Measurements from ENCODE around the gene LRRC26.

Gene LRRC26

DNA sequence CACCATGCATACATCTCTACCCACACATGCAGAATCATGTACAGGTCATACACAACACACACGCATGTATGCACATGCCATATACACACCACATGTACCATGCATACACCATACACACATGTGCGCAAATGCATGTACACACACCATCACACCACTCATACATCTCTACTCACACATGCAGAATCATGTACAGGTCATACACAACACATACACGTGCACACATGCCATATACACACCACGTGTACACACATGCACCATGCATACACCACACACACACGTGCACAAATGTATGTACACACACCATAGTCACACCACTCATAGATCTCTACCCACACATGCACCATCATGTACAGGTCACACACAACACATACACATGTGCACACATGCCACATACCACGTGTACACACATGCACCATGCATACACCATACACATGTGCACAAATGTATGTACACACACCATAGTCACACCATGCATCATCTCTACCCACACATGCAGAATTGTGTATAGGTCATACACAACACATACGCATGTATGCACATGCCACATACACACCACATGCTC, 16.9 kb downstream of the LRRC26 start:
- no peak for DNase-seq (ENCODE audit: low read depth in 2 of 2)

DNA sequence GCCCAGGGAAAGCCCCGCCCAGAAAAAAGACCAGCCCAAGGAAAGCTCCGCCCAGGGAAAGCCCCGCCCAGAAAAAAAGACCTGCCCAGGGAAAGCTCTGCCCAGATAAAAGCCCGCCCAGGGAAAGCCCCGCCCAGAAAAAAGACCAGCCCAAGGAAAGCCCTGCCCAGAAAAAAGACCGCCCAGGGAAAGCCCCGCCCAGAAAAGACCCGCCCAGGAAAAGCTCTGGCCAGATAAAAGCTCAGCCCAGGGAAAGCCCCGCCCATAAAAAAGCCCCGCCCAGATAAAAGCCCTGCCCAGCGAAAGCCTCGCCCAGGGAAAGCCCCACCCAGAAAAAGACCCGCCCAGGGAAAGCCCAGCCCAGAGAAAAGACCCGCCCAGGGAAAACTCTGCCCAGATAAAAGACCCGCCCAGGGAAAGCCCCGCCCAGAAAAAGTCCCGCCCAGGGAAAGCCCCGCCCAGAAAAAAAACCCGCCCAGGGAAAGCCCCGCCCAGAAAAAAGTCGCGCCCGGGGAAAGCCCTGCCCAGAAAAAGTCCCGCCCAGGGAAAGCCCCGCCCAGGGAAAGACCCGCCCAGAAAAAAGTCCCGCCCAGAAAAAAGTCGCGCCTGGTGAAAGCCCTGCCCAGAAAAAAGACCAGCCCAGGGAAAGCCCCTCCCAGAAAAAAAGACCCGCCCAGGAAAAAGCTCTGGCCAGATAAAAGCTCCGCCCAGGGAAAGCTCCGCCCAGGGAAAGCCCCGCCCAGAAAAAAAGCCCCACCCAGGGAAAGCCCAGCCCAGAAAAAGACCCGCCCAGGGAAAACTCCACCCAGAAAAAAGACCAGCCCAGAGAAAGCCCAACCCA, 19.0 kb downstream of the LRRC26 start:
- DNase-seq (ENCODE audit: low read depth in 2 of 2): no peak

DNA sequence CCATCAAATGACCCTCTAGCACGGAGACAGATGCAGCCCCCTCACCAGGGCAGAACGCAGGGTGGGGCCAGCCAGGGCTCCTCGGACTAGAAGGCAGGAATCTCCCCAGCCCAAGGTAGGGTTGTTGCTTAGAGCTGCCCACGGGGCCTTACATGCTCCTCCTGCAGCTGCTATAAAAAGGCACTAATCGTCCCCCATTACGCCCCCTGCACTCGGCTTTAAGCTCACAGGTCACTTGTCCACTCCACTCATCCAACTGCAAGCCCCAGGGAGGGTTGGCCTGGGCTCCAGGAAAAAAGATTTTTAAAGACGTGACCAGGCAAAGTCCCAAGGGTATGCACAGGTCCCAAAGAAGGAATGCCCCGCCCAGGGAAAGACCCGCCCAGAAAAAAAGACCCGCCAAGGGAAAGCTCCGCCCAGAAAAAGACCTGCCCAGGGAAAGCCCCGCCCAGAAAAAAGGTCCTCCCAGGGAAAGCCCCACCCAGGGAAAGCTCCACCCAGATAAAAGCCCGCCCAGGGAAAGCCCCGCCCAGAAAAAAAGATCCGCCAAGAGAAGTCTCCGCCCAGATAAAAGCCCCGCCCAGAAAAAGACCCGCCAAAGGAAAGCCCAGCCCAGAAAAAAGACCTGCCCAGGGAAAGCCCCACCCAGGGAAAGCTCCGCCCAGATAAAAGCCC, 19.8 kb downstream of the LRRC26 start:
- DNase-seq (ENCODE audit: low read depth in 2 of 2): no peak

DNA sequence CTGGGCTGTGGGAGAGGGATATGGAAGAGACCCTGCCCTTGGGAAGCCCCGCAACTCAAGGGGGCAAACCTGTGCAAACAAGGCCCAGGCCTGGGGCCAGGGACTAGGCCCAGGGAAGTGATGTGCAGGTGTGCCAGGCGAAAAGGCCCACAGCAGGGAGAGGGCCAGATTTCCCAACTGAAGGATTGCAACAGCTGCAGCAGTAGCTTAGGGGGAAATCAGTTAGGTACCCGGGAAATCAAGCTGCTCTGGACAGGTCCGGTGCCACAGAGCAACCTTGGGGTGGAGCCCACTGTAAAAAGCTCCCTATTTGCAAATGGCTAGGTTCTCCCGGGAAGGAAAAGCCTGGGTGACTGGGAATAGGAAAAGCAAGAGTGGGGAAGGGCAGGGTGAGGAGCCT, 20.5 kb downstream of the LRRC26 start:
- DNase-seq (ENCODE audit: low read depth in 2 of 2): no peak

DNA sequence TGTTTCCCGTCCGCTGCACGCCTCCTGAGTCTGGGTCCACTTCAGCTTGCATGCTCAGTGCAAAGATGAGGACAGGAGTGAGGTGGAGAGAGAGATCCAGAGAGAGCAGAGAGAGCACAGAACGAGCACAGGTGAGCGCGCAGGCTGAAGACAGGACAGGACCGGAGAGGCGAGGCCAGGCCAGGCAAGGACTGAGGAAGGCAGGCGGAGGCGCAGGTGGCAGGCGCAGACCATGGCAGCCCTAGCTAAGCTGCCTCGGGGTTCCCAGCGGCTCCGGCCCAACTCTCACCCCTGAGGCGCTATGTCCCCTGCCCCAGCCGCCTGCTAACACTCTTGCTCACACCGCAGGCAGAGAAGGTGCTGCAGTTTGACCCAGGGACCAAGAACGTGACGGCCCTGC, 21.2 kb downstream of the LRRC26 start:
- DNase-seq (ENCODE audit: low read depth in 2 of 2): no peak

DNA sequence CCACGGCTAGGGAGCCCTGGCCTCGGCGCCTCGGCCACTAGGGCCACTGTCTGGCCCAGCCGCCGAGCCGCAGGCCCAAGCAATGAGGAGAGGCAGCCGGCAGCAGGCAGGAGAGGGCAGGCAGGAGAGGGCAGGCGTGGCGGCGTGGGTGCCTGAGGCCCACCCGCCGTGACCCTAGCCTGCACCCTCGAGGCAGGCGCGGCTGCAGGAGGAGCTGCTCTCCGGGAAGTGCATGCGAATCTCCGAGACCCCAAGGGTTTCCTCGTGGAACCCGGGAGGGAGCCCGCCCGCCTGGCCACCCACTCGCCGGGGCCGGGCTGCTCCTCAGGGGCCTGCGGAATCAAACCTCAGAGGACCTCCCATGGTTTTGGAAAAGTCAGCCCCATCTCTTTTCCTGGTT, 21.6 kb downstream of the LRRC26 start:
- DNase-seq (ENCODE audit: low read depth in 2 of 2): no peak

DNA sequence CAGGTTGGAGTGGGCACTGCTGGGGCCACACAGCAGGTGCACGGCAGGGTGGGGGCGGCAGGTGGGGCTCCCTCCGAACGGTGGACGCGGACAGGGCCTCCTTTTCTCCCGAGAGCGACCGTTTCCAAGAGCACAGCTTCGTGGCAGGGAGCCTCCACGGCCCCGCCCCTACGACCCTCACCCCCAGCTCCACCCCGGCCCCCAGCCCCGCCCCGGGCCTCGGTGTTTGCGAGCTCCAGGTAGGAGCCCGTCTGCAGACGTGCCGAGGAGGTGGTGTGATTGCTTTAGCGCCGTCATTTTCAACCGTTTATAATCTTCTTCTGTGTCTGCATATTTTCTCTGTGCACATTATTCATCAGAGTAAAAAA, 22.1 kb downstream of the LRRC26 start:
- DNase-seq (ENCODE audit: low read depth in 2 of 2): no peak

DNA sequence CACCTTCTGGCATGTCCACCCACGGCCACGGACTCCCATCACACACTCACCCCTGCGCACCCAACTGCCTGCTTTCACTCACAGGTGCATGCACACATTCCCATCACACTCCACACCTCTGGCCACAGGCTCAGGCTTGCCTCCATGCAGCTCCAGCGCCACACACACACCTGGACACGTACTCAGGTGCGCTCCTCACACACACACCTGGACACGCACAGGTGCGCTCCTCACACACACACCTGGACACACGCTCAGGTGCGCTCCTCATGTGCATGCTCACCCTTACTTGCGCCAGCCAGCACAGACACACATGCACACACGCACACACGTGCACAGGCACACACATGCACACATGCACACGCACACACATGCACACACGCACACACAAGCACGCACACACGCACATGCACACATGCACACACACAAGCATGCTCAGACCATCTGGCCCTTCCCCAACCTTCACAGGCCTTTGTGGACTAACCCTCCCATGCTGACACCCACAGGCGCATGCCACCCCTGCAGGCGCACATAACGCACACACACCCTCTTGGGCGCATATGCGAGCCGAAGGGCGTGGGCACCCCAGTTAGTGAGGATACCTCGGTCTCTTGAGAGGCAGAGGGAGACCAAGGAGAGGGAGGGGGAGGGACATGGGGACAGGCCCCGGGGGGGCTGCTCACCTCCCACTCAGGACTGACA, 22.6 kb downstream of the LRRC26 start:
- DNase-seq (ENCODE audit: low read depth in 2 of 2): no peak

DNA sequence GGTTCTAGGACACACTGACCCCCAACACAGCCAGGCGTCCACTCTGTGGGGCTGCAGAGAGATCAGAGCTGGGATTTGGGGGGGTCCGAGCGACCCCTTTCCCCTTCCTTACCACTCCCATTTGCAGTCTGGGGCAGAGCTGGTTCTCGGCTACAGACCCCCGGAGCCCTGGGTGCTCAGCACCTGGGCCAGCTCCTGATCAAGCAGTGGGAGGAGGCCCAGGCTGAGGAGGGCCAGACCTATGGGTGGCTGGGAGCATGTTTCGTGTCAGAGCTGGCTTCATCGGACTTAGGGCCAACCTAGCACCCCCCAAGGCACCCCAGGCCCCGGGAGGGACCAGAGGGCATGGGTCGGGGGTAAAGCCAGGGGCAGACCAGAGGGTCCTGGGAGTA, 23.3 kb downstream of the LRRC26 start:
- no peak for DNase-seq (ENCODE audit: low read depth in 2 of 2)

DNA sequence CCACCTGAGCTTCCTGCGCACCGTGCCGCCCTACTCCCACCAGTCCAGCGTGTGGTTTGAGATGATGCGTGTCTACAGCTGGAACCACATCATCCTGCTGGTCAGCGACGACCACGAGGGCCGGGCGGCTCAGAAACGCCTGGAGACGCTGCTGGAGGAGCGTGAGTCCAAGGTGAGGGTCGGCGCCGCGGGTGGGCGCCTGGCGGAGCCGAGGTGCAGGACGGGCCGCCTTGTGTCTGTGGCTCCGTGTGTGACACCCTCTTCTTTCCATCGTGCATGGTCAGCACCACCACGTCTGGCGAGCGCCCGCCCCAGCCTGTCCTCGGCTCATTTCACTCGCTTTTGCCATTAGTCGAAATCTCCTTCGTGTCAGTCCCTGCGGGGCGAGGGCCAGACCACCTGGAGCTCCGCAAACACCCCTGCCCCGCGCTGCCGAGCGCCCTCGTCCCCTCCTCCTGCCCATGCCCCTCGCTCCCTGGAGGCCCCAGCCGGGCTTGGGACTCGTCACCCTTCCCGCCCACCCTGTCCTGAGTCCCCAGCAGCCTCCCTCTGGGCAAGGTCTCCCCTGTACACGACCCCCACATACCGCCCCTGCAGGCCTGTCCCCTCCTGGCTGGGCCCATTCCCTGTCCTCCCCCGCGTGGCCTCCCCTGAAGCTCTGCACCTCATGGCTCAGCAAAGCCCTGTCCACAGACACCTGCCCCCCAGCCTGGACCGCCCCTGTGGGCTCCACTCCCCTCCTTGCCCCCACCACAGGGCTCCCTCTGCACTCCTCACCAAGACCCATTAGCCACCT, 23.9 kb downstream of the LRRC26 start:
- DNase-seq (ENCODE audit: low read depth in 2 of 2): no peak

DNA sequence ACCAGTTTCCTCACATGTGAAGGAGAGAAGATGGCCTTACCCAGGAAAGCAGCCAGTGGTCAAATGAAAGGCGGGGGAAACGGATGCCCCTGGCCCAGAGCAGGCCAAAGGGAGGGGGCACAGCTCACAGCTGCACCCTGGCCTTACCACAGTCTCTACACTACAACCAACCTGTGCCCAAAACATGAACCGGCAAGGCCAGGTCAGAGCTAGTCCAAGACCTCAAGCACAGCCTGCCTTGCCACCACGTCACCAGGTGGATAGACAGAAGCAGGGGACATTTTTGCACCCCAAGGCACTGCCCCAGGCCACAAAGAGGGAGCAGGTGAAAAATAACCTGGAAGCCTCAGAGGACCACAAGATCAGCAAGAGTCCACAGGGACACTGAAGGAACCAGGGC, 26.4 kb downstream of the LRRC26 start:
- DNase-seq (ENCODE audit: low read depth in 2 of 2): no peak

DNA sequence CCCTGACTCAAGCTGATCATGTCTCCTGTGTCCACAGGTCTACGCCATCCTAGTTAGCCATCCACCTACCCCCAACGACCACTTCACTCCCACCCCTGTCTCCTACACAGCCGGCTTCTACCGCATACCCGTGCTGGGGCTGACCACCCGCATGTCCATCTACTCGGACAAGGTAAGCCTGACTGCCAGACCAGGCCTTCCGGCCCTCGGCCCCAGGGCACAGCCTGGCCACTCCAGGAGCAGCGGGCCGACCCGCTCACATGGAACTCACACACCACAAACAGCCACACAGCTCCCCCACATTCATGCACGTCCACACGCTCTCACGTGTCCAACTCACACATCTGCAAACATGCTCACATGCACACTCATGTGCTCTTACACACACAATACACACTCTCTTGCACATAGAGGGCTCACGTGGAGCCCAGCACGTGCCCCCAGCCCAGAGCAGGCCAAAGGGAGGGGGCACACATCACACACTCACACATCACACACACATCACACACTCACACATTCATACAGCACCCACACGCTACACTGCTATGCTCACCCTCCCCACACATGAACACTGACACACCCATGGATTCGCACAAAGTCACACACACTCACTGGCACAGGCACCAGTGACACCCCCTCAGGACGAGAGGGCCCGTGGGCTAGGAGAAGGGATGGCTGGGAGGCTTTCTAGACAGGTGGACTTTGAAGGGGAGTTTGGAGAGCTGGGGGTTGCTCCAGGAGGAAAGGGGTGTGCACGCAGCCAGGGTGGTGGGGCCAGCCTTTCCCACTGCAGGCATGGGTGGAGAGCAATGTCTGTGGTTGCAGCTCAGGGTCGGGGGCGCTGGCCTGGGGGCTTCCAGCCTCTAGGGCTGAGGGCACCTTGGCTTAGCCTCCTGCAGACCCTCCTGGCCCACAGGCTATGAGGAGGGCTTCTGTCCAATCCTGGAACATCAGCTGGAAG, 27.6 kb downstream of the LRRC26 start:
- no peak for DNase-seq (ENCODE audit: low read depth in 2 of 2)

DNA sequence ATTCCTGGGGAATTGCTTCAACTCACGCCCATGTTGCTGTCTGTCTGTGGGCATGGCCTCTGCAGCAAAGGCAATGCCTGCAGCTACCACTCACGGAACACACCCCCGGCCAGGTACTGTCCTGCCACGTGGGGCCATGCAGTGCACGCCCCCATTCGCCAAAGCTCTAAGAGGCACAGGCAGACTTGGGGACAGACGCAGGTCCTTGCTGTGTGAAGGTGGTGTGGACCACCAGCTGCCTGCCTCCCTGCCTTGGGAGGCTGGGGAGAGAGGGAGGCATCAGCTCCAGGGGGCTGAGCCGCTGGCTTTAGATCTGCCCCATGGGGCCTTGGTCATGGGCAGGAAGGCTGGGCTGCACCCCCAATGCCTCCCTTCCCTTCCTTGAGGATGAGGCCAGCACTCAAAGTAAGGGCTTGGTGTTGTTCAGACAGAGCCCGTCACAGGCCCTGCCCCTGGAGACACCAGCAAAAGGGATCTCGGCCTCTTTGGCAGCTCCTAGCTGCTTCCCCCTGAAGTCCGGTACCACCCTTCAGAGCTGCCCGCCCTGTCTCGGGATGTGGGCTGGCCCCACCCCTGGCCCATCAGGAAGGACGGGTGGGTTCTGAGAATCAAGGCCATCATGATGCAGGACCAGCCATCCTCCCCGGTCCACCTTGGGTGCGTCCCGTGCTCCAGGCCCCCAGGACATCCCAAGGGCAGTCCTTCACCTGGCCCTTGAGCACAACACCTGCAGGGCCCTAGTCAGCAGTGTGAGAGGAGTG, 28.6 kb downstream of the LRRC26 start:
- DNase-seq (ENCODE audit: low read depth in 2 of 2): no peak

DNA sequence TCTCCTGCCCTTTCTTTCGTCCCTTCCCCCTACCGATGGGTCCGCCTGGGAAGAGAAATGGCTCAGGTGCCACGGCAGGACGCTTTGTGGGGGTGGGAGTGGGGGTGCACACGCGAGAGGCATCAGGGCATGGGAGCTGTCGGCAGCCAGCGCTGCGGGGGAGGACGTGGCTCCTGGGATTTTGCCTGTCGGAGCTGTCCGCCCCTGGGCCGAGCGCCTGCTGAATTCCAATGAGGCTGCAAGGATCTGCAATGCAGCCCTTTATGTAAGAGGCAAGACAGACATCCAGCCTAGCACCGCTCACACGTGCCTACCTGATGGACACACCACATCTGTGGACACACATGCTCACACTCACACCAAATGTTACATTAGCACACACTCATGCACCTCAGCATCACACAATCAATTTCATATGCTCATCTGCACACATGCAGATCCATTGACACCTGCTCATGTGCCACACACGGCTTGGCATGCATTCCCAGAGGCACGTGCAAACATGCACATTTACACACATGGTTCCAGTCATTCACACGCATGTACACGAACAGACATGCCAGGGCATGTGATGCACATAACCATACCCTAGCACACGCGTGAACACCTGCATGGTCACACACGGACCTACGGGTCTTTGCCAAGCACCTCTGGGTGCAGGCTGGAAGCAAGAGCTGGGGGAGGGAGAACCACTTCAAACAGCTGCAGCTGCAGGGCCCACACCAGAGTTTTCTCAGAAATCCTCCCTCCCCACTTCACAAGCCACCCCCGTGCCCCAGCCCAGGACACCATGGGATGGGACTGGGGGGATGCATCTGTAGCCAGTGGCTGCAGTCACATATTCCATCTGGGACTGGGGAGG, 29.5 kb downstream of the LRRC26 start:
- no peak for DNase-seq (ENCODE audit: low read depth in 2 of 2)

DNA sequence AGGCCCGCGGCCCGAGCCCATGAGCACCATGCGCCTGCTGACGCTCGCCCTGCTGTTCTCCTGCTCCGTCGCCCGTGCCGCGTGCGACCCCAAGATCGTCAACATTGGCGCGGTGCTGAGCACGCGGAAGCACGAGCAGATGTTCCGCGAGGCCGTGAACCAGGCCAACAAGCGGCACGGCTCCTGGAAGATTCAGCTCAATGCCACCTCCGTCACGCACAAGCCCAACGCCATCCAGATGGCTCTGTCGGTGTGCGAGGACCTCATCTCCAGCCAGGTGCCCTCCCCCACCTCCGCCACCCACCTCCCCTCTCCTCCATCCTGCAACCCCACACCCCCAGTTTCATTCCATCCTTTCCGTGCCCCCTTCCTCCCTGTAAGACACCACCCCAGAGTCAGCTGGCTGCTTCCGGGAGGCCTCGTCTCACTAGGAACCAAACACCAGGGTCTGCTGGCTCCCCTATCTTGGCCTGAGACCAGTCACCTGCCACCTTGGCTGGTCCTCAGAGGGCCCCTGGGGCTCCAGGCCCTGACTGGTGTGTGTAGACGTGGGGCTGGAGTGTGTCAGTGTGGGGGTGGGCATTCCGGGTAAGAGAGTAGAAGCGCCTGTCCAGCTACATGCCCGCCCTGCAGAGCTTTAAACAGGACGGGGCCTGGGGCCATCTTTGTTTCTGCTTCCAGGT, 30.2 kb downstream of the LRRC26 start:
- DNase-seq (ENCODE audit: low read depth in 2 of 2): no peak

DNA sequence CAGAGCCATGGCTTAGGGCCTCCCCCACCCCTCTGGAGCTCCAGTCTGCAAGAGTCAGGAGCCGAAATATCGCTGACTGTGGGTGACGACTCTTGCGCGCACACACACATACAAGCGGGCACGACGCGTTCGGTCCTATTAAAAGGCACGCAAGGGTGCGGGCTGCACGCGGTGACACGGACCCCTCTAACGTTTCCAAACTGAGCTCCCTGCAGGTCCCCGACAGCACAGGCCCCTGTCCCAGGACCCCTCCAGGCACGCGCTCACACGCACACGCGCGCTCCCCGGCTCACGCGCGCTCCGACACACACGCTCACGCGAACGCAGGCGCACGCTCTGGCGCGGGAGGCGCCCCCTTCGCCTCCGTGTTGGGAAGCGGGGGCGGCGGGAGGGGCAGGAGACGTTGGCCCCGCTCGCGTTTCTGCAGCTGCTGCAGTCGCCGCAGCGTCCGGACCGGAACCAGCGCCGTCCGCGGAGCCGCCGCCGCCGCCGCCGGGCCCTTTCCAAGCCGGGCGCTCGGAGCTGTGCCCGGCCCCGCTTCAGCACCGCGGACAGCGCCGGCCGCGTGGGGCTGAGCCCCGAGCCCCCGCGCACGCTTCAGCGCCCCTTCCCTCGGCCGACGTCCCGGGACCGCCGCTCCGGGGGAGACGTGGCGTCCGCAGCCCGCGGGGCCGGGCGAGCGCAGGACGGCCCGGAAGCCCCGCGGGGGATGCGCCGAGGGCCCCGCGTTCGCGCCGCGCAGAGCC, 31.0 kb downstream of the LRRC26 start, which contains the start of gene GRIN1:
Gene GRIN1 (plus strand): TSS at position 433 of the 746 bp plus-strand sequence. CDS start 333 bp downstream, outside the sequence.
- DNase-seq (ENCODE audit: low read depth in 2 of 2): no peak

DNA sequence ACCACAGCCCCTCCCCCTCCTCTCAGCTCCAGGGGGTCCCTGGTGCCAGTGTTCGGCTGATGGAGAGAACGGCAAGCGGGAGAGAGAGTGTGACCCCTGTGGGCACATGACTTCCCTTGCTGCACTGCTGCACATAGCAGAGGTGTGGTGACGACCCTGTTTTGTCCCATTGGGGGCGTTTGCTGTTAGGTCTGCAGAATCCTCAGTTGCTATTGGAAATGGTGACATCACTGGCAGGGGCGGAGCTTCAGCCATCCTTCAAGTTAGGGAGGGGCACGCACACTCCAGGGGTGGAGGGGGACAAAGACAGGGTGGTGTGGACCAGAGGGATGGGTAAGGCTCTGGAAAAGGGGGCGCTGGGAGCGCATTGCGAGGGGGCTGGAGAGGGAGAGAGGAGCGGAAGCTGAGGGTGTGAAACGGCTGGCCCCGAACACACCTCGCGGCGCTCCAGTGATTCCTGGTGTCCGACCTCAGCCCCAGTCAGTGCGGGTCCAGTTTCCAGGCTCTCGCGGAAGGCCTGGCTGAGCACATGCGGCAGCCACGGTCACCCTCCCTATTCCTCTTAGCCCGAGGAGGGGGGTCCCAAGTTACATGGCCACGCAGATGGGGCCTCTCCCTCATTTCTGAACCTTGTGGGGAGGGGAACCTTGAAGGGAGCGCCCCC, 31.7 kb downstream of the LRRC26 start:
- no peak for DNase-seq (ENCODE audit: low read depth in 2 of 2)

Measured in activated CD8-positive, alpha-beta memory T cell treated with anti-CD3 and anti-CD28 coated beads for 4 hours (primary cell).